Upper lobe of right lung (tissue), 1 donor: ENCODE measurements around the gene RORC. TPM values are rescaled to one million over a fixed set of nuclear protein-coding genes. Genes with fewer than 3 reads are reported as not detected.

Source experiments
- ATAC-seq: fragments of 200-7000 bp; cut with Tn5 transposase; one replicate; pipeline ENCODE4 v1.9.1; 2020; ENCODE audit warnings: mild to moderate bottlenecking, moderate library complexity
- DNase-seq: peaks from one replicate; pipeline ENCODE4 v3.0.0-alpha.2; 2020
- H3K27ac ChIP-seq: fragments of 200-600 bp; one replicate; pipeline ENCODE4 v1.8.0; 2022
- H3K27me3 ChIP-seq: fragments of 200-600 bp; one replicate; pipeline ENCODE4 v1.8.0; 2022; ENCODE audit warnings: mild to moderate bottlenecking
- H3K36me3 ChIP-seq: fragments of 200-600 bp; one replicate; pipeline ENCODE4 v1.8.0; 2022
- H3K4me1 ChIP-seq: fragments of 200-600 bp; one replicate; pipeline ENCODE4 v1.8.0; 2022
- H3K4me3 ChIP-seq: fragments of 200-600 bp; one replicate; pipeline ENCODE4 v1.8.0; 2022; ENCODE audit warnings: mild to moderate bottlenecking
- H3K9me3 ChIP-seq: fragments of 200-600 bp; one replicate; pipeline ENCODE4 v1.8.0; 2022
- CTCF ChIP-seq: fragments of 200-600 bp; IDR thresholded peaks from one replicate; pipeline ENCODE4 v1.8.0; 2022; ENCODE audit warnings: antibody characterized with exemption
- intact Hi-C: fragments of 100-400 bp; cut with DNase I; formaldehyde crosslinking; loops from one replicate; pipeline ENCODE4 v1.11.0; 2022
- total RNA-seq: library from RNA; stranded (reverse); fragmentation: NEBNext Ultra II Directional; extraction: Animal tissue kit (Norgen Biotek cat#: 25700); gene quantifications from one replicate; pipeline ENCODE4 v1.2.1, GENCODE V29; 2021
- donor health status: DM: no; HTN: yes; CAD: no; lungs with severe emphysema.

RORC gene
- total RNA-seq, 1 donor from 2014 or later = 16.4 TPM

- ATAC-seq (no peak), DNase-seq (no peak)
- TF ChIP-seq CTCF = no peak
- H3K36me3 ChIP-seq = no peaks in the 10 kb centered on the region
- intact Hi-C loops = no loop called here
- no peak overlapping the region for H3K27ac ChIP-seq
- no peaks in the 10 kb centered on the region for H3K4me1 ChIP-seq
- no peak overlapping the region for H3K4me3 ChIP-seq
- no peaks in the 10 kb centered on the region for H3K9me3 ChIP-seq
- H3K27me3 ChIP-seq = peaks cover 6% of the 10 kb centered on the region
Measured at GRCh38 chr1:151803915-151804314, 27.7 kb downstream of the RORC start.

- ATAC-seq (no peak), DNase-seq (no peak)
- Histone ChIP-seq H3K27ac (no peak overlapping the region), H3K4me1 (no peaks in the 10 kb centered on the region), H3K9me3 (no peaks in the 10 kb centered on the region), H3K27me3 (peaks cover 6% of the 10 kb centered on the region), H3K4me3 (no peak overlapping the region), H3K36me3 (no peaks in the 10 kb centered on the region)
- intact Hi-C loops = no loop called here
- no peak for TF ChIP-seq CTCF
Measured at GRCh38 chr1:151803164-151803563, 28.4 kb downstream of the RORC start.

- Histone ChIP-seq H3K4me3 (no peak overlapping the region), H3K36me3 (no peaks in the 10 kb centered on the region), H3K27ac (no peak overlapping the region), H3K27me3 (peaks cover 6% of the 10 kb centered on the region), H3K9me3 (no peaks in the 10 kb centered on the region), H3K4me1 (no peaks in the 10 kb centered on the region)
- no peak for DNase-seq
- intact Hi-C loops = no loop called here
- ATAC-seq = no peak
- no peak for TF ChIP-seq CTCF
Measured at GRCh38 chr1:151802372-151802771, 29.2 kb downstream of the RORC start.

GRCh38 chr1:151801846-151802245, 29.8 kb downstream of the RORC start:
- Histone ChIP-seq H3K36me3 (no peaks in the 10 kb centered on the region), H3K27ac (no peak overlapping the region), H3K4me1 (no peaks in the 10 kb centered on the region), H3K4me3 (no peak overlapping the region), H3K9me3 (no peaks in the 10 kb centered on the region), H3K27me3 (peaks cover 6% of the 10 kb centered on the region)
- ATAC-seq (no peak), DNase-seq (no peak)
- TF ChIP-seq CTCF = no peak
- intact Hi-C loops = no loop called here

GRCh38 chr1:151801310-151801820, 30.2 kb downstream of the RORC start:
- DNase-seq (no peak), ATAC-seq (no peak)
- Histone ChIP-seq H3K4me3 (no peak overlapping the region), H3K36me3 (no peaks in the 10 kb centered on the region), H3K27me3 (peaks cover 6% of the 10 kb centered on the region), H3K4me1 (no peaks in the 10 kb centered on the region), H3K27ac (no peak overlapping the region), H3K9me3 (no peaks in the 10 kb centered on the region)
- no peak for TF ChIP-seq CTCF
- intact Hi-C loops = no loop called here

- intact Hi-C loops = no loop called here
- ATAC-seq = no peak
- H3K4me3 ChIP-seq = no peak overlapping the region
Measured at GRCh38 chr1:151800830-151801229, 30.8 kb downstream of the RORC start.

More at GRCh38 chr1:151800830-151801229, 30.8 kb downstream of the RORC start:
- Histone ChIP-seq H3K27me3 (peaks cover 6% of the 10 kb centered on the region), H3K36me3 (no peaks in the 10 kb centered on the region), H3K4me1 (no peaks in the 10 kb centered on the region), H3K27ac (no peak overlapping the region), H3K9me3 (no peaks in the 10 kb centered on the region)
- DNase-seq = no peak
- TF ChIP-seq CTCF = no peak
